ENCODE data around the gene FITM1.
"Not testable (repeated sequence)": the region's sequence is repeated elsewhere in the genome, so short reads cannot be mapped to it uniquely, and the experiment has no call there.

Gene FITM1

DNA sequence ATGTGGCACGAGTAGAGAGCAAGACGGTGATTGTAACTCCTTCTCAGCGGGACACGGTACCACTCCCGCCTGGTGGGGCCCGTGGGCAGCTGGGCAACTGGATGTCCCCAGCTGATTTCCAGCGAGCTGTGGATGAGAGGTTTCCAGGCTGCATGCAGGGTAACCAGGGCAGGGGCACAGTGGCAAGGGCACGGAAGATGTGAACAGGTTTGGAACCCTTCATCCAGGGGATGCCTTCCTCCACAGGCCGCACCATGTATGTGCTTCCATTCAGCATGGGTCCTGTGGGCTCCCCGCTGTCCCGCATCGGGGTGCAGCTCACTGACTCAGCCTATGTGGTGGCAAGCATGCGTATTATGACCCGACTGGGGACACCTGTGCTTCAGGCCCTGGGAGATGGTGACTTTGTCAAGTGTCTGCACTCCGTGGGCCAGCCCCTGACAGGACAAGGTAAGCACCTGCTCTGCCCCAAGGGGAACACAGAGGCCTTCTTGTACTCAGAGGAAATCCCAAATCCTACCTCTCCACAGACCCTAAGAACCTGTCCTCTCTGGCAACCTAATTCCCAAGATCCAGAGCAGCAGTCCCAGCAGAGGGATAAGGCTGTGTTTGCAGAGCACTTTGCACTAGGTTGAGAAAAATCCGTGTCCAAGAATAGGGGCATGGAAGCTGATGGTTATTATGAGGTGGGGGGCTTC, 32.1 kb upstream of the FITM1 start:
- DNase-seq (ENCODE audit: low read depth in 2 of 2), result no peak

DNA sequence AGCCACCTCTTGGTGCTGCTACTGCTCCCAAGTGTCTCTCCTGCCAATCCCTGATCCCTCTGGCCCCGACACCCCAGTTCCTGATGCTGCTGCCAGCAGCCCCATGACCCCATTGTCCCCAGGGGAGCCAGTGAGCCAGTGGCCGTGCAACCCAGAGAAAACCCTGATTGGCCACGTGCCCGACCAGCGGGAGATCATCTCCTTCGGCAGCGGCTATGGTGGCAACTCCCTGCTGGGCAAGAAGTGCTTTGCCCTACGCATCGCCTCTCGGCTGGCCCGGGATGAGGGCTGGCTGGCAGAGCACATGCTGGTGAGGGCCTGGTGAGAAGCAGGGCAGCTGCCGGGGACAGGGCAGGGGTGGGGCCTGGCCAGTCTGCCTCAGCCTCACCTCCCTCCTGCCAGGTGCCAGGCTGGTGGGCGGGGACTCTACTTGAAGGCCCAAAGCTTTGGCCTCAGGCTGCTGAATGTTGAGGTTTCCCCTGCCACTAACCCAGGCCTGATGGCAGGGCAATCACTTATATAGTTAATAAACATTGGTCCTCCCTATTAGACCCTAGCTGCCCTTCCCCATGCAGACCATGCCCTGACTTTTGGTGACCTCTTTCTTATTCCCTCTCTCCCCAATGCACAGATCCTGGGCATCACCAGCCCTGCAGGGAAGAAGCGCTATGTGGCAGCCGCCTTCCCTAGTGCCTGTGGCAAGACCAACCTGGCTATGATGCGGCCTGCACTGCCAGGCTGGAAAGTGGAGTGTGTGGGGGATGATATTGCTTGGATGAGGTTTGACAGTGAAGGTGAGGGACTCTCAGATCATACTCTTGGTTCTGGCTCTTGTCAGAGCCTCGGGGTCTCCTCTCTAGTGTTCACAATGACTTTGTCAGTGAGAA, 31.3 kb upstream of the FITM1 start:
- DNase-seq (ENCODE audit: low read depth in 2 of 2), result no peak

DNA sequence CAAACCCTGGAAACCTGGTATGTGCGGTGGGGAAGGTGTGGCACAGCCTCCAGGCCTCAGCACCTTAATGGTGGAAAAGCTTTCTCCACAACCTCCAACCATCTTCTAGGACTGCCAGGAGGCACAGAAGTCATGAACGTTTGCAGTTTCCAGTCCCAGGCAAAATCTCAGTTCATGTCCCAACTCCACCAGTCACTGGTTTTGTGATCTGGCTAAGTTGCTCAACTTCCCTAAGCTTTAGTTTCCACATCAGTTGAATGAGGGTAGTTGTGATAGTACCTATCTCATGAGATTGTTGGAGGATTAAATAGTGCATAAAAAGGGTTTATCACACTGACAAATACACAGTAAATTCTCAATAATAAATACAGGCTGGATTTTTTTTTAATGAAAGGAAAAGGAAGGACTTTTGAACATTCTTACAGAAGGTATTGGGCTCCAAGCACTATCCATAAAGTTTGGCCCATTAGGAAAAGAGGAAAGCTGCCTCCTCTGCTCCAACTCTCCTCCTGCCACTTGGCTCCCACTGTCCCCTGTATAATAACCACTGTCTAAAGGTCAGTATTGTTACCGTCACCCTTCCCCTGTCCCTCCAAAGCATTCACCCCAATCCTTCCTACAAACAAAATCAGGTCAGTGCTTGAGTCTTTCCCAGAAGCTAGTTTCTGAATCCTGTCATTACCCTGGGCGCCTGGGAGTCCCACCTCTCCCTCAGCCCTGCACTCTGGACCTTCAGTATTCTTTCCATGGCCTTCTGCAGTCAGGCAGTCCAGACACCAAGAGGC, 30.1 kb upstream of the FITM1 start:
- no peak for DNase-seq (ENCODE audit: low read depth in 2 of 2)

DNA sequence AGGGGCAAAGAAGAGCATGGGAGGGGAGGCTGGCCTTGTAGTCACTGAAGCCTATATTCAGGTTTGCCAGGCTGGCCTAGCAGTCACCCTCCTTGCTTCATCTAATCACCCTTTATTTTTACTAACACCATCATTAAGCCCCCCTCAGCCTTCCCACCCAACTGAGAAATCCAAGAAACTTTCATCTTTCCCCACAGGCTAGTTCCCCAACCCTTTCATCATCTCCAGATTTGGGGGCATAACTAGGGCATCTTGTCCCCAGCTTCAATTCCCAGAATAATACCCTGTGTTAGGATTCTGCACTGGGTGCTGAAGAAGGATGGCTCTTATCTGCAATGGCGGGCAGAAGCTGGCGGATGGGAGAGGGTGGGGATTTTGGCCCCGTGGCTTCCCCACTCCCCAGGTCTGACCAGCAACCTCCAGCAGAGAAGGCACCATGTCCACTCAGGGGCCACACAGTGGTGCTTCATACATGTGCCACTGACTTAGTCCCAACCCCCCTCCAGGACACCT, 29.4 kb upstream of the FITM1 start:
- no peak for DNase-seq (ENCODE audit: low read depth in 2 of 2)

DNA sequence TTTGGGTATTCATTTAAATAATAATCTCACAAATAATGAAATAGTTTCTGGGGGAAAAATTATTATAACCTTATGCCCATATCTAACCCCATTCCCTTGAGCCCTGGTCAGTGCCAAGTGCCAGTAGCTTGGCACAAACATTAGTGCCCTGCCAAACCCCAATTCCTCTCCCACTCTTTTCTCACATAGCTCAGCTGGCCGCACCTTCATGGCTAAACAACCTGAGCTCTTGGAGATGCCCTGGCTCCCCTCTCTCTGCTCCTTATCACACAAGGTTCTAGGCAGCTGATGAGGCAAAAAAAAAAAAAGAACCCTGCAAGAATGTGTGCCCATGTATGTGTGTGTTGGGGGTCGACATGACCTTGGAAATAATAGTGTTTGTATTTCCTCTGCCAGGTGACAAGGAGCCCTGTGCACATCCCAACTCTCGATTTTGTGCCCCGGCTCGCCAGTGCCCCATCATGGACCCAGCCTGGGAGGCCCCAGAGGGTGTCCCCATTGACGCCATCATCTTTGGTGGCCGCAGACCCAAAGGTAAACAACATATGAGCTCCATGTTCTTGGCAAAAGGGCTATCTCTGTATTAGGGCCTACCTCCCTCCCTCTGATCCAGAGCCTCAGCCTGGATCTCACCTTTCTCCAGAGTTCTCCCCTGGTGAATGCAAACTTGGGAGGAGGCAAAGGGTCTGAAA, 28.0 kb upstream of the FITM1 start:
- no peak for DNase-seq (ENCODE audit: low read depth in 2 of 2)

DNA sequence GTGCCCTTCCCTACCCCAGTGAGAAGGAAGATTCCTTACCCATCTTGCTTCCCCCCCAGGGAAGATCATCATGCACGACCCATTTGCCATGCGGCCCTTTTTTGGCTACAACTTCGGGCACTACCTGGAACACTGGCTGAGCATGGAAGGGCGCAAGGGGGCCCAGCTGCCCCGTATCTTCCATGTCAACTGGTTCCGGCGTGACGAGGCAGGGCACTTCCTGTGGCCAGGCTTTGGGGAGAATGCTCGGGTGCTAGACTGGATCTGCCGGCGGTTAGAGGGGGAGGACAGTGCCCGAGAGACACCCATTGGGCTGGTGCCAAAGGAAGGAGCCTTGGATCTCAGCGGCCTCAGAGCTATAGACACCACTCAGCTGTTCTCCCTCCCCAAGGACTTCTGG, 27.0 kb upstream of the FITM1 start:
- DNase-seq (ENCODE audit: low read depth in 2 of 2), result no peak

DNA sequence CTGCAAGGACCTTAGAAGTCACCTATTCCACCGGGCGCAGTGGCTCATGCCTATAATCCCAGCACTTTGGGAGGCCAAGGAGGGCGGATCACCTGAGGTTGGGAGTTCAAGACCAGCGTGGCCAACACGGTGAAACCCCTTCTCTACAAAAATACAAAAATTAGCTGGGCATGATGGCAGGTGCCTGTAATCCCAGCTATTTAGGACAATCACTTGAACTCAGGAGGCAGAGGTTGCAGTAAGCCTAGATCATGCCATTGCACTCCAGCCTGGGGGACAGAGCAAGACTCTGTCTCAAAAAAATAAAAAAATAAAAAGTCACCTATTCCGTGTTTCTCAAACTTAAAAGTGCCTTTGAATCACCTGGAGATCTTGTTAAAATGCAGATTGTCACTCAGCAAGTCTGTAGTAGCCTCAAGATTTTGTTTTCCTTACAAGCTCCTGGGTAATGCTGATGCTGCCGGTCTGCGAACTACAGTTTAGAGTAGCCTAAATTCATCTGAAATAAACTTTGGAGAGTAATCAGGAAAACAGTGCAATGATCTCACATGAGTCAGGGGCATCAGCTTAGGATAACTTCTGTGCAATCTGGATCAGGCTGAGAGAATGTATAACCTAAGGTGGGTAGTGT, 24.7 kb upstream of the FITM1 start:
- not testable (repeated sequence) for DNase-seq (ENCODE audit: low read depth in 2 of 2)

DNA sequence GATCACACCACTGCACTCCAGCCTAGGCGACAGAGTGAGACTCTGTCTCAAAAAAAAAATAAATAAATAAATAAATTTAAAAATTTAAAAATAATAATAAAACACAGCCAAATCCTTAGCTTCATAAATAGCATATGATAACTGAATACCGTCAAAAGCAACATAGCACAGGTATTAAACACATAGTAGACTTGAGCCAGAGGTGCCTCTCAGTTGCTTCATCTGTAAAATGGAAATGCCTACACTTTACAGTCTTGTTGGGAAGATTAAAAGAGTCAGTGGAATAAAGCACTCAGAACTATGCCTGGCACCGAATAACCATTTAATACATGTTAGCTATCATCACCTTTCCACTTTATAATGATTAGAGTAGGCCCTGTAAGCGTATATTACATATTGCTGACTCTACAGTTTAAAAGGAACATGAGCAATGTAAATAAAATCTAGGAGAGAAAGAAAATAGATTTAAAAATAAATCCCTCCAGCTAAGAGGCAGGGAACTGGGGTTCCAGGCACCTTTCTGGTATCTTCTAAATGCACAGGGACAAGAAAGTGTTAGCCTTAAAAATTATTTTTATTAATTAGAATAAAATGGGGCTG, 23.7 kb upstream of the FITM1 start:
- no peak for DNase-seq (ENCODE audit: low read depth in 2 of 2)

DNA sequence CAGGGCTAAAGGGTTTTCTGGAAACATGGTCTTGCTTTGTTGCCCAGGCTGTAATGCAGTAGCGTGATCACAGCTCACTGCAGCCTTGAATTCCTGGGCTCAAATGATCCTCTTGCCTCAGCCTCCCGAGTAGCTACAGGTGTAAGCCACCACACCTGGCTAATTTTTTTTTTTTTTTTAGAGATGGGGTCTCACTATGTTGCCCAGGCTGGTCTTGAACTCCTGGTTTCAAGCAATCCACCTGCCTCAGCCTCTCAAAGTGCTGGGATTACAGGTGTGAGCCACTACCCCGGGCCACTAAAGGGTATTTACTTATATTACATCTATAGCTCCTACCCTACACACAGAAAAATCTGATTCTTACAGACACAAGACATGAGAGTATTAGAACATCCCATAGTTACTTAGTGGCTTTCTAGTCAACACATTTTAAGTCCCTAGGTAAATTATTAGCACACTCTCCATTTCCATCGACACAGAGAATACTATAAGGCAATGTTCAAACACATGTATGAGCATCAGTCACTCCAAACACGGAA, 22.1 kb upstream of the FITM1 start:
- DNase-seq (ENCODE audit: low read depth in 2 of 2), result no peak

DNA sequence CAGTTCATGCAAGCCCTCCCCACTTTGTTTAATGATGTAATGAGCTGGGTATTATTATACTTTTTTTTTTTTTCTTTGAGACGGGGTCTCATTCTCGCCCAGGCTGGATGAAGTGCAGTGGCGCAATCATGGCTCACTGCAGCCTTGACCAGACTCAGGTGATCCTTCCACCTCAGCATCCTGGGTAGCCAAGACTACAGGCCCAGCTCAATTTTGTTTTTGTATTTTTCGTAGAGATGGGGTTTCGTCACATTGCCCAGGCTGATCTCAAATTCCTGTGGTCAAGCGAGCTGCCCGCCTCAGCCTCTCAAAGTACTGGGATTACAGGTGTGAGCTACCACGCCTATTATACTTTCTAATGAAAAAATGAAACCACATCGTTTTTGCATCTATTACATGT, 20.4 kb upstream of the FITM1 start:
- DNase-seq (ENCODE audit: low read depth in 2 of 2), result no peak

DNA sequence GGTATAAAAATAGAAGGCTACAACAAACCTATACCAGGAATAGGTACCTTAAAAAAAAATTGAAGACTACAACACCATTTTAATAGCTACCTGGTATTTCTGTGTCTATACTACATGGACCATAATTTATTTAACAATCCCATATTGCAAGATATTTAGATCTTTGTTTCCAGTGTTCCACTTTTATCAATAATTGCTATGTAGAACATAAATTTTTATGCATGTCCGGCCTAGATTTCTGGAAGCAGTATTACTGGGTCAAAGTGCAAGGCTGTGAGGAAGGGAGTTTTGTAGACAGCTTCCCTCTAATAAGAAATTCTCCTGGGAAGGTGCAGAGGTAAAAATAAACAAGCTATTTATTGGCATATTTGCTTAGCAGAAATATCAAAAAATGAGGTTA, 19.9 kb upstream of the FITM1 start:
- DNase-seq (ENCODE audit: low read depth in 2 of 2), result no peak

DNA sequence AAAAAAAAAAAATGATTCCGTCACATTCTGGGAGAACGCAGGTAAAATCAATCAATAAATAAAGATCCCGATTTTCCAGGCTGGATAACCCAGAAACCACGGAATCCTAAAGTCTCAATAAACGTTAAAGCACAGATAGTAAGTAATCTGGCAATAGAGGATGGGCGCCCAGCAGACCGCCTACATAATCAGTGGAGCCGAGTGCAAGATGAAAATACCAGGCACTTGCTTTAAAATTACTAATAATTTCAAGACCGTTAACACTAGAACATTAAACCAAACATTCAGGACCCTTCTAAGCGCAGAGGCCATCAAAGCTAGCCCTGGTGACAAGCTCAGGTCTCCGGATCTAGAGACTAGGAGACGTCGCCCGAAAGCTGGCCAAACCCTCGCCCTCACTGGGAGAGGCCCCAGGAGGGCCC, 17.1 kb upstream of the FITM1 start:
- DNase-seq (ENCODE audit: low read depth in 2 of 2), result no peak

DNA sequence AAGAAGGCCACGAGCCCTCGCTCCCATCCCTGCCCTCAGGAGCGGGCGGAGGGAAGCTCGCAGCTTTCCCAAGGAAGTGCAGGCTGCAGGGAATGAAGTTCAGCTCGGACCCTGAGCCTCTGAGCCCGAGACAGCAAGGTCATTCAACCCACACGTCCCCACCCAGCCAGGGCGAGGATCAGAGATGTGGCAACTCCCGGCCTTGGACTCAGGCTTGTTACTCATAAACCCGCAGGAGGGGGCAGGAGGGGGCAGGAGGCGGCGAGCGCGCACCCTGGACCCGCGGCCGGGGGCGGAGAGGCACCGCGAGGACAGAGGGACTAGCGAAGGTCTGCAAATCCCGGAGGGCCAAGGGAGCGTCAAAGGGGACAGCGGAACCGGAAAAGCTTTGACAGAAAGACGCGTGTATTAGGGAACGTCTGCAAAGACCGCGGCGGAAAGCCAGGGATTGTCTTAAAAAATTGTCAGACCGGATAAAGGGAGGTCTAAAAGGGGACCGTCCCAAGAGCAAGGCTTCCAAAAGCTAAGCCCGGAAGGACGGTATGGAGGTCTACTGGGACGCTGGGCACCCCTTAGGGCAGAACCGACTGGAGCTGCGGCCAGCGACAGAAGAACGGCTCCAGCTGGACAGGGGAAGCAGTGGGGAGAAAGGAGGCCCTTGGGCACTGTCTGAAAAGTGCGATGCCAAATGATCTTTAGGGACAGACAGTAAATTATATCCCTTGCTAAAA, 16.5 kb upstream of the FITM1 start:
- peak; percentile 72 to 80 for DNase-seq (ENCODE audit: low read depth in 2 of 2)

DNA sequence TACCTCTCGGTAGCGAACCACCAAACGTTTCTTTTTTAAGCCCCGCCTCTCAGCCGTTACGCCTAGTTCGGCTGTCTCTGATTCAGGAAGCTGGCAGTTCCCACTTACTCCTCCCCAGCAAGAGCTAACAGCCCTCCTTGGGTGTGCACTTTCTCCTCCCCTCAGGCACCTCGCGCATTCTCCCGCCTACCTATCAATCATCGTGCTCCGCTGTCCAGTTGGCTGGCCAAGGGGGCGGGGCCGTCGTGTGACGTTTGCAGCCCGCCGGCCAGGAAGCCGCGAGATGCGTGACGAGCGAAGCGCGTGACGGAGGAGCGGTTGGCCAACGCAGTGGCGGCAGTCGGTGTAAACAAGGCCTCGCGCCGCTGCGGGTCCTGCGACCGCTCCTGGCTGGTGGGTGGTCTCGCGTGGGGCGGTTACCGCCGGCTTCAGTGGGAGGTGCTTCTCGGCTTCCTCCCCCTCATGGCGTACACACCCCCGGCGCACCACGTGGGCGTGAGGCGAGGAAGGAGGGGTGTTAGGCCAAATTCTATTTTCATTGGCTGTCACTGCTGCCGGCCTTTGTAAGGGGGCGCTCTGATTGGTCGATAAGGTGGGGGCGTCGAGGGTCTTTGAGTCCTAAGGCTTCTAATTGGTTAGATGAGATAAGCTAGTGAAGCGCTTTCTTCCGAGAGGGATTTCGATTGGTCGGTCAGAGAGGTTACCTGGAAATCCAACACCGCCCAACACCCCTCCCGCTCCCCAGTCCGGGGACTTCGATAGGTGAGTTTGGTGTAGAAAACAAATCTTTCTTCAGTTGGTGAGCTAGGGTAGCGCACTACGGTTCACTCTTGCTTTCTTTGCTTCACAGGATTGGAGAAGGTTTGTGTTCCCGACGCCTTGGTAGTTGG, 15.7 kb upstream of the FITM1 start, which contains the start of the genes DCAF11 and NRL:
Gene DCAF11 (plus strand): TSS at position 246 of the 890 bp plus-strand sequence. CDS start 818 bp downstream, outside the sequence.
Gene NRL (minus strand): TSS at position 418 of the 890 bp plus-strand sequence. CDS start 32,101 bp downstream, outside the sequence.
- DNase-seq (ENCODE audit: low read depth in 2 of 2), result peak; percentile 96 to 98

DNA sequence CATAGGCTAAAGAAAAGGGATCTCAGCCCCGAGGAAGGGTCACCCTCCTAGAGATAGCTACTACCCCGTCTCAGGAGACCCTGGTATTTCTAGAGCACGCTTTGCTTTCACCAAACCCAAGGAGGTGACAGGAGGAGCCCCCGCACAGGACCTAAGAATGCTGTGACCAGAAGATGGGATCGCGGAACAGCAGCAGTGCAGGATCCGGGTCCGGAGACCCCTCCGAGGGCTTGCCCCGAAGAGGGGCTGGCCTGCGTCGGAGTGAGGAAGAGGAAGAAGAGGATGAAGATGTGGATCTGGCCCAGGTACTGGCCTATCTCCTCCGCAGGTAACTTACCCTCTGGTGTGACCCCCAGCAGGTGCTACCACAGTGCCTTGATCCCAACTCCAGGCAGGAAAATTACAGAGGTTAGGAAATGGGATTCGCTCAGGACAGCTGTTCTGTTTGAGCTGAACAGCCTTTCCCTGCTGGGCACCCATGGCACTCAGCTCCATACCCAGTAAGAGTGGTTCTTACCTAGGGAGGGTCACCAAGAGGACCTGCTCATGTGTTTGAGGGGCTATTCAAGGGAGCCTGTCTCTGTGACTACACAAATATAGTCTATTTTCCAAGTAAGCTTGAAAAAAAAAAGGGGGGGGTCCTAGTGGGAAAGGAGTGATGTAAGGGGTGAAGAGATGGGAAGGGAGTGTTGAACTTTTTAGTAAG, 14.9 kb upstream of the FITM1 start:
- DNase-seq (ENCODE audit: low read depth in 2 of 2), result no peak

DNA sequence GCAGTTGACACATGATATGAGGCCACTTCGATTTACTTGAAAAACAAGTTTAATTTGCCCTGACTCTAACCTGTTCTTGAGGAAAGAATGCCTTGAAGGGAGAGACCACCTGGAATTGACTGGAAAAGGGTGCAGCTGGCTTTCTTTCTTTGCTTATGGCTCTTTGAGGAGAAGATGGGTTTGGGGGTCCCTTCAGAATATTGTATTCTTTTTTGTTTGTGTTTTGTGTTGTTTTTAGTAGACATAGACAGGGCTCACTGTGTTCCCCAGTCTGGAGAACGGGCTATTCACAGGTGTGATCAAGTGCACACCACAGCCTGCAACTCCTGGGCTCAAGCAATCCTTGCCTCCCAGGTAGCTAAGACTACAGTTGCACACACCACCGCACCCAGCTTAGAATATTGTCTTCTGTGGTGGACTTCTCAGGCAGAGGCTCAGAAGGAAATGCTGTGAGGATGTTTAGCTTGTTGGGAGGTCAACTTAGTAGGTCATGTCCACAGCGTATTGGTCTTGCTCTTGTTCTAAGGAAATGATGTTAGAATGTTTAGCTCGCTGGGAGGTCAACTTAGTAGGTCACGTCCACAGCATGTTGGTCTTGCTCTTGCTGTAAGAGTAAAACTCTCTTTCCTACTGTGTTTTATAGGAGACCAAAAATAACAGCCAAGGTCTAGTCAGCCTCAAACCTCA, 14.2 kb upstream of the FITM1 start:
- DNase-seq (ENCODE audit: low read depth in 2 of 2), result no peak

DNA sequence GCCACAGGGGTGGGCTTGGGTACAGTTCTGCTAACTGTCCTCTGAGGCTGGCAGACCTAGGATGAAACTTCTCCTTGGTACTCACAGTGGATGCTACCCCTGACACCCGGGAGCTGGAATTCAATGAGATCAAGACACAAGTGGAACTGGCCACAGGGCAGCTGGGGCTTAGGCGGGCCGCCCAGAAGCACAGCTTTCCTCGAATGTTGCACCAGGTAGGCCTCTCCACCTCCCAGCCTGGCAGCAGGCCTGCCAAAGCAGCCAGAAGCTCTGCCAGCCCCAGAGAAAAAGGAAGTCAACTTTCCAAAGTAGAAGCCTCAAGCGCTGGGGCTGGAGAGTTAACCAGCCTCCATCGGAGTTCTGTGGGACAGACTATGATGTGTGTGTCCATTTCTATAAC, 13.3 kb upstream of the FITM1 start:
- DNase-seq (ENCODE audit: low read depth in 2 of 2), result no peak

All from stimulated activated CD4-positive, alpha-beta T cell treated with anti-CD3 and anti-CD28 coated beads, Interleukin-4, amount 100 ng/mL, for 48 hours (primary cell).